NCI-H146 treated with DMSO at 0.1 percent for 48 hours (cell line): ENCODE data around the gene APOBEC3B.
"Not testable (repeated sequence)": the region's sequence is repeated elsewhere in the genome, so short reads cannot be mapped to it uniquely, and the experiment has no call there.

ENCODE experiments used
- DNase-seq: peaks from one replicate; lab custom pipeline; 2025; ENCODE audit not compliant: unreplicated experiment; lab: John Stamatoyannopoulos, UW

Gene APOBEC3B

DNA sequence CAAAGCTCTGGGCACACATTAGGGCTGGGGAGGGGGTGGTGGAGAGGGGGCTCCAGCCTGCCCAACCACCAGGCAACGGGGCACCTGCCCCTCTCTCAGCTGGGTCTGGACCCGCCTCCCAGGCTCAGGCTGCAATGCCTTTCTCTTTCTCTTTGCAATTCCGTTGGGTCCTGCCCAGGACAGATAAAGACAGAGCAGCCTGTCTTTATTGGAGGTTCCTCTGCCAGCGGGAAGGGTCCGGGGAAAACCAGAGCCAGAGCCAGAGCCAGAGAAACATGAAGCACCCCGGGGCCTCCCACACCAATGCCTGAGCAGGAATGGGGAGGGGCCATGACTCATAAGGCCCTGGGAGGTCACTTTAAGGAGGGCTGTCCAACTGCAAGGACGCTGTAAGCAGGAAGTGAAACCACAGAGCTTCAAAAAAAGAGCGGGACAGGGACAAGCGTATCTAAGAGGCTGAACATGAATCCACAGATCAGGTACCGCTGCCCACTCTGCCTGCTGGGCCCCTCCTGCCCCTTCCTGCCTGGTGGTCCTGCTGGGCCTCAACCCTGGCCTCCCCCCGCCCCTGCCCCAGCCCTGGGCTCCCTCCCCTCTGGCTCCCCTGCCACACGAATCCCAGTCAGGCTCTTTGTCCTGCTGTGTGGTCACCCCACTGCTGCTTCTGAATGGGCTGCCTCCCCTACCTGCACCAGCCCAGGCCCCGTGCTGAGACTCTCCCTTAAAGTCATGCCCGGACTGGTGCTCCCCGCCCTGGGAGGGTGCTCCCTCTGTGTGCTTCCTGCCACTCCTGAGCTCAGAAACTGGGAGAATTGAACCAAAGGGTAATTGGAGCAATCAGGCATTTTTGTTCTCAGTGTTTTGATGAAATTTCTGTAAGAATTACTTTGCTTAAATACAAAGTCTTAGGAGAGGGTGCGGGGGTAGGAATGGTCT is at the start of gene APOBEC3B:
APOBEC3B (plus strand) TSS at position 356 of the 936 bp plus-strand sequence; CDS start at position 463, 107 bp downstream.
- DNase-seq: peak; percentile 28

DNA sequence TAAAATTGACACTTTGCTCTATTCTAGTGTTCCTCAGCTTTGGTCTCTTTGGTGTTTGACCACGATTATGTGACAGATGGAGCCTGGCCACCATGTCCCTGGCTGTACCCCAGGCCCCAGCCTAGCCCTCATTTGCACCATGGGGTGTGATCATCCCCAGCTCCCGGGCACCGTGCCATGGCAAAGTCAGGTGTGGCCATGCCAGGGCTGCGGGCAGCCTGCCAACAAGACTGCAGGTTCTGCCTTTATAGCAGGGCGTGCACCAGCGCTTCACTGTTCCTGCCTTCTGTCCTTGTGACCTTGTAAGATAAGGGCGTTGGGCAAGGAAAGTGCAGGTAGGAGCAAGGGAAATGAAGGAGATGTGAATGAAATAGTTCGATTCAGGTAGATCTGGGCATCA is 47.1 kb upstream of the APOBEC3B start:
- DNase-seq: peak; percentile 8

DNA sequence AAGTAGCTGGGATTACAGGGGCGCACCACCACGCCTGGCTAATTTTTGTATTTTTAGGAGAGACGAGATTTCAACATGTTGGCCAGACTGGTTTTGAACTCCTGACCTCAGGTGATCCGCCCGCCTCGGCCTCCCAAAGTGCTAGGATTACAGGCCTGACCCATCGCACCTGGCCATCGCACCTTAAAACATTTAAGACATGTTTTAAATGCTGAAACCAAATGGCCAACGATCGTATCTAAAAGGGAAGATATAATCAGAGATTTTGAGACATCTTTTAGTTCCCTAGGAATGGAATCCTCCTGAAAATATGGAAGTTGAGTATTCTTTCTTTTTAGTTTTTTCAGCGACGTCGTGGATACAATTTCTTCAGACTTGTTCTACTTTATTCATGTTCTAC is 46.5 kb upstream of the APOBEC3B start:
- DNase-seq: no peak

DNA sequence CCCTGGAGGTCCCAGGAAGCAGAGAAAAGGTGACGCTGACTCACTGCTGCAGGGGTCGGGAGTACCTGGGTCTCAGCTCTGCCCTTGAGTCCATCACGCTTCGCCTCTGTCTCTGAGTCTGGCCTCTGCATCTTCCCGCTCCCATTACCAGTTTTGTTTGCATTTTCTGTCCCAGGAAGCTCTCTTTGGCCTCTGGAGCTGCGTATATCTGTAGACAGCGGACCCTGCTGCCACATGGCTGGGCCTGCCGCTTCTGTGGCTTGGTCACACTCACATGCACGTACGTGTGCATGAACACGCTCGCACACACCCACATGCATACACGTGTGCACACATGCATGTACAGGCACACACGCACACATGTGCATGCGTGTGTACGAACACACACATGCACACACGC is 45.6 kb upstream of the APOBEC3B start:
- no peak for DNase-seq

DNA sequence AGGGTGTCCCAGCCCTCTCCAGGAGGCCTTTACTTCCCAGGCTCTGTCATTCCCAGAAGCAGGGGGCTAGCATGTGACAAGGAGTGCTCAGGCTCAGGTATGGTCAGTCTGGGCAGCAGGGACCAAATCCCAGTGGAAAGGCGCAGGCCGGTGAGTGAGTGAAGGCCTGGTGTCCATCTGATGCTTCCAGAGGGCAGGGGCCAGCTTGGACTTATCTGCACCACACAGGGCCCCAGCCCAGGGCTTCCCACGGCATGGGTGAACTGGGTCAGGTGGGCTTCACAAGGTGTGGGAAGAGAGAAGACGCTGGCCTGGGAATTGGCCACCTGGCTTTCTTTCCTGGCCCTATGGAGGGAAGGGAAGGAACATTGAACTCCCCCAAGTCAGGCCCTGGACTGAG is 45.1 kb upstream of the APOBEC3B start:
- DNase-seq: no peak

DNA sequence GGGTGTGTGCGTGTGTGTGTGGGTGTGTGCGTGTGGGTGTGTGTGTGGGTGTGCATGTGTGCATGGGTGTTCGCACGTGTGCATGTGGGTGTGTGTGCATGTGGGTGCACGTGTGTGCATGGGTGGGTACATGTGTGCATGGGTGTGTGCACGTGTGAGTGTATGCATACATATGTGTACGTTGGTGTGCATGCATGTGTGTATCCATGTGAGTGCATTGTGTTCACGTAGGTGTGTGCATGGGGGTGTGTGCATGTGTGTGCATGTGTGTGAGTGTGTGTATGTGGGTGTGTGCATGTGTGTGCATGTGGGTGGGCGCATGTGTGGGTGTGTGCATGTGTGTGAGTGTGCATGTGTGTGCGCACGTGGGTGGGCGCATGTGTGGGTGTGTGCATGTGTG is 44.6 kb upstream of the APOBEC3B start:
- DNase-seq: no peak

DNA sequence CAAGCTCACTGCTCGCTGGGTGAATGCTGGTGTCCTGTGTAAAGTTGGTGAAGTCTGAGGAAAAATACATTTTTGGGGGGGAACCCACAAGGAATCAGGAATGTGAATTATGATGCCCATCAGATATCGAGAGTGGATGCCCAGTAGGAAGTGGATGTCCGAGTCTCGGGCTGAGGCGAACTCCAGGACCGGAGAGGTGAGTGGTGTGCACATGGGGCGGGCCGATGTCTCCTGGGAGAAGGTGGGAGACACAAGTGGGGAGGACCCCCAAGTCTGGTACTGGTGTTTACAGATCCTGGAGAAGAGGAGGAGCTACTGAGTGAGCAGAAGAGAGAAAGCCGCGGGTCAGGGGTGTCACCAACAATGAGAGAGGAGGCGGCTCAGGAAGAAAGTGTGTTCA is 43.9 kb upstream of the APOBEC3B start:
- no peak for DNase-seq

DNA sequence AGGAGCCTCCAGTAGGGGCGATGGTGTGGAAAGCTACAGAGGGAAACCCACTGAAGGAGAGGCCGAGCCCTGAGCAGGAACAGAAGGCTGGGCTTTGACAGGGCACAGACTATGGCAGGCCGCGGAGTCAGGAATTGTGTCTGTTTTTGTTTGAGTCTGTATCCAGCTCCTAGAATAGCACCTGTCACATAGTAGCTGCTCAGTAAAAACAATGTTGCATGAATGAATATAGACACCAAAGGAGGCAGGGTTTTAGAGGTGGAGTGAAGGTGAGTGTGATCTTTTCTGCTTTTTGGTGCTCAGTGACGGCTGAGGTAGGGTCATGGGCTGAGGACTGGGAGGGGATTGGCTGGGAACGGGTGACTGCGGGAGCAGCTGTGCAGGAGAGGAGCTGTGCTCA is 43.2 kb upstream of the APOBEC3B start:
- DNase-seq: no peak

DNA sequence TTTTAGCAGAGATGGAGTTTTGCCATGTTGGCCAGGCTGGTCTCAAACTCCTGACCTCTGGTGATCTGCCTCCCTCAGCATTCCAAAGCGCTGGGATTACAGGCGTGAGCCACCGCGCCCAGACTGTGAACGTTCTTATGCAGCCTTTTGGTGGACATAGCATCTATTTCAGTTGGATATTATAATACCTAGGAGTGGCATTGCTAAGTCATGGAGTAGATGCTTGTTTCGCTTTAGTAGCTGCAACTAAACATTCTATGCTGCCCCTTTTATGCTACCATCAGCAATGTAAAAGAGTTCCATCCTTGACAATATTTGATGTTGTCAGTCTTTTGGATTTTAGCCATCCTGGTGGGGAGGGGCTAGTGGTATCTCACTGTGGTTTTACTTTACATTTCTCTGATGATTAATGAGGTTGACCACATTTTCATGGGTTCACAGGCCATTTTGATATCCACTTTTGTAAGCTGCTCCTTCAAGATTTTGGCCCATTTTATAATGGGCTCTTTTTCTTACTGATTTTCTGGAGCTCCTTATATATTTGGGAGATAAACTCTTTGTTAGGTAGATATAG is 41.2 kb upstream of the APOBEC3B start:
- no peak for DNase-seq

DNA sequence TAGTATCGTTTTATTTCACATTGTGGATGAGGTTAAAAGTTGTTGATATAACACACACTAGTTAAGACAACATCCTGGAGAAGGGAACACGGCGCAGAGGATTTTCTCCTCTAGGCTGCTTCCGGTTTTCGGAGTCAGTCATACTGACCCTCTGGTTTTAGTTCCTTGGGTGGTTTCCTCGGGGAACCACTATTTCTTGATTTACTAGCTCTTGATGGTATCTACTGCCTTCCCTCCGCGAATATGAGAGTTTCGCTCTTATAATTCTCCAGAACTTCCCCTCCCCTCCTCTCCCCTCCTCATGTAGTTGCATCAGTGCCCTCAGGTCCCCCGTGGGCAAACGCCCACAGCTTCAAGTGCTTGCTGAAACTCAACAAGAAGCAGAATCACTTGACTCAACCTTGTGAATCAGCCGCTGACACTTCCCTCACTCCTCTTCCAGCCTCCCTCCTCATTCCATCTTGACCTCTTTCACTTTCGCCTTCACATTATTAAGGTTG is 40.6 kb upstream of the APOBEC3B start:
- DNase-seq: no peak

DNA sequence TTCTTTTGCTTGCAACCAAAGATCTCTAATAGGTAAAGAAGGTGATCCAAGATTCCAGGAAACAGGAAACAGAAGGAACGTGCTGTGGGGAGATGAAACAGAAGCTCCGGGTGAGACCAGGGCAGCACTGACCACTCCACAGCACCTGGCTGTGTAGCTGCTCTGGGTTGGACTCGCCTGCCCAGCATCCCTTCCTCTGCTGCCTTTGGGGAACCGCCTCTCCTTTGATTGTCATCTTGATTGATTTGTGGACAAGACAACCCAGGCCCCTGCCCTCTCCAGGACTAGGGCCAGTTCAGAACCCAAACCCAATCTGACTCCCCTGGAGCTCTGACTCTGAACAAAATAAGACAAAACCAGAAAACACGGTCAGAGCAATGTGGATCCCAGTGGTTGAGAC is 39.4 kb upstream of the APOBEC3B start:
- no peak for DNase-seq

DNA sequence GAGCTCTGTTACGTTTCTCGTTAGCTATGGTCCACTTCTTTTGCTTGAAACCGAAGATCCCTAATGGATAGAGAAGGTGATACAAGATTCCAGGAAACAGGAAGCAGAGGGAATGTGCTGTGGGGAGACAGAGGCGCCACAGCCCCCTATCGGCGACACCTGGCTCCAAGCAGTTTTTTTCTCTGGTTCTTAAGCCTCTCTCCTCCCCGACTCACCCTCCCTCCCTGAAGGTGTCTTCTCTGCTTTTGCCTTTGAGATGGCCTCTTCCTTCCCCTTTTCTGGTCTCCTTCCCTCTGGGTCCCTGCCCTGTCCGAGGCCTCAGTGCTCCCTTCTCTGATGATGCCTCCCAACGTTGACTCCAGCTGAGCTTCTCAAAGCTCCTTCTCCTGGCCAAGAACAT is 38.9 kb upstream of the APOBEC3B start:
- no peak for DNase-seq

DNA sequence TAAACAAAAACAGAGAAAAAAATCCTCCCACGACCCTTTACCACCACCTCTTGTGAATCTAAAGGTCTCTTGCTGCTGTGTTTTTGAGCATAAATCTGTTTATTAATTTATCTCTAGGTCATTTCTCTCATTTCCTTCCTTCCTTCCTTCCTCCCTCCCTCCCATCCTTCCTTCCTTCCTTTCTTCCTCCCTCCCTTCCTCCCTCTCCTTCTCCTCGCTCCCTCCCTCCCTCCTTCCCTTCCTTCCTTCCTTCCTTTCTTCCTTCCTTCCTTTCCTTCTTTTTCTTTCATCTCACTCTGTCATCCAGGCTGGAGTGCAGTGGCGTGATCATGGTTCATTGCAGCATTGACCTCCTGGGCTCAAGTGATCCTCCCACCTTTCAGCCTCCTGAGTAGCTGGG is 38.3 kb upstream of the APOBEC3B start:
- DNase-seq: no peak

DNA sequence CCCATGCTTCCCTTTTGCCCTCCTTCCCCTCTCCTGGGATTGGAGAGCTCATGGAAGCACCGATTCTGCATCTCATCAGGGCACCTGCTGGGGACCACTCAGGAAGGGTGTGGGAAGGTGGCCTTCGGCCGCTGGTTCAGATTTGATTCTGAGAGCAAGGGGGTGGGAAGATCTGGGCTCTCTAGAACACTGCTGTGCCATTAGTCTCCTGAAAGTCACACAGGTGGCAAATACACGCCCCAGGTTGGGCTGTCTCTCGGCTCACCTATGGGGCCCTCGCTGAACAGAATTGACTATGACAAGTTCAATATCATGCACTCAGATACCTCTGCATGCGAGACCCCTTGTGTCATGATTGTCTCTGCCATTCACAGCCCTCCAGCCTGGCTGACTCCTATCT is 37.5 kb upstream of the APOBEC3B start:
- no peak for DNase-seq

DNA sequence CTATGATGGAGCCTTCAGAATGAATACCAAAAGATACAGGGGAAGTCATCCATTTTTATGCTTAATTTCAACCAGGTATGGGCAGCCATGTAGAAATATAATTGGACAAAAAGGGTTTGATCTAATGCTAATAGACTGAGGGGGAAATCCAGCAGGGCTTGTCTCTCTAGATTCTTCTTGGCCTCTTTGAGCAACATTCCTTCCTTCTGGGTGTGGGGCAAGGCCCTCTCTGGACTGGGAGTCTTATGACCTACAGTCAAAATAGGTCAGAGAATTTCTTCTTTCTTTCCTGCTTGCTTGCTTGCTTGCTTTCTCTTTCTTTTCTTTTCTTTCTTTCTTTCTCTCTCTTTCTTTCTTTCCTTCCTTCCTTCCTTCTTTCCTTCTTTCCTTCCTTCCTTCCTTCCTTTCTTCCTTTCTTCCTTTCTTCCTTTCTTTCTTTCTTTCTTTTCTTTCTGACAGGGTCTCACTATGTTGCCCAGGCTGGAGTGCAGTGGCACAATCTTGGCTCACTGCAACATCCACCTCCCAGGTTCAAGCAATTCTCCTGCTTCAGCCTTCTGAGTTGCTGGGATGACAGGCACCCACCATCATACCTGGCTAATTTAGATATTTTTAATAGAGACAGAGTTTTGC is 36.3 kb upstream of the APOBEC3B start:
- not testable (repeated sequence) for DNase-seq

DNA sequence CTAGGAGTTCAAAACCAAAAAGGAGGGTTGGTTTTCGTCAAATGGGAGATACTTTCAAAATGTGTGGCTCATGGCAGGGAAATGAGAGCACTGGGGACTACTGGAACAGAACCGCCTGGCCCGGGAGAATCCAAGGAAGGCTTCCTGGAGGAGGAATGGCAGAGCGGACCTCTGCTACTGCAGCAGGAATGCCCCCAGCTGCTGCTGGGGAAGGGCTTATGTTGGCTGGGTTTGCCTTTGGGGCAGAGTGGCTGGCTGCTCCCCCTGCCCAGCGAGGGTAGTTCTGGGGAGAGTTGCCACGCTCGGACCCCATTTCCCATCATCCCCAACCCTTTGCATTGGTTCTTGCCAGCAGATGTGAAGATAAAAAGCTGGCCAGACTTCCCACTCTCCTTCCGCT is 35.4 kb upstream of the APOBEC3B start:
- no peak for DNase-seq

DNA sequence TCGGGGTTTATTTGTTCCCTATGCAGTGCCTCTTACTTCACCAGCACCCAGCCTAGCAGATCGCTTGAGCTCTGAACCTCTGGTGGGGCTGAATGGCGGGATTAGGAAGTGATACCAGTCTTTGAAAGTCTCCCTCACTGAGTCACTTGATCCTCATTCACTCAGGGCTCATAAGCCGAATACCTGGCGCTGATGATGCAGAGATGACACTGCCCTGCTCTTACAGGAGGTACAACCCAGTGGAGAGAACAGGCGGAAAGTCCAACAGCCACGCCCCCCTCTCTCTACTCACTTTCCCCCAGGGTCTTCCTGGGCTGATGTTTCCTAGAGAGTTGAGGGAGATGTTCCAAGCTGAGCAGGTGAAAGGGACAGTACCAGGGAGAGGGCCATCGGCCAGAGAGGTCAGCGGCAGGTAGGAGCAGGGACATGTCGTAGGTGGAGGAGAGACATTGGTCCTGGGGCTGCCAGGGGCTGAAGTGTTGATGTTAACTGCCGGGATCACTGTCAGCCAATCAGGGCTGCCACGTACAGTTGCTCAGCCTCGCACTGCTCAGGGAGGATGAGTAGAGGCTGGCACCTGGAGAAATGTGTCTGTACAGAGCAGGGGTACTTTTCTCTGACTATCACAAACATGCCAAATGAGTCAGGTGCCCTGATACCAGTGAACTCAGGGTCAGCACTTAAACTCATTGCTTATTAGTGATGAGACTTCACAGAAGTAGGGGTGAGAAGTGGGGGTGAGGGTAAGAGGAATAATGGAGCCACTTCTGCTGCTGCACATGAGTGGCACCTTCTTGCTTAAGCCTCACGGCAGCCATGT is 34.6 kb upstream of the APOBEC3B start:
- DNase-seq: no peak

DNA sequence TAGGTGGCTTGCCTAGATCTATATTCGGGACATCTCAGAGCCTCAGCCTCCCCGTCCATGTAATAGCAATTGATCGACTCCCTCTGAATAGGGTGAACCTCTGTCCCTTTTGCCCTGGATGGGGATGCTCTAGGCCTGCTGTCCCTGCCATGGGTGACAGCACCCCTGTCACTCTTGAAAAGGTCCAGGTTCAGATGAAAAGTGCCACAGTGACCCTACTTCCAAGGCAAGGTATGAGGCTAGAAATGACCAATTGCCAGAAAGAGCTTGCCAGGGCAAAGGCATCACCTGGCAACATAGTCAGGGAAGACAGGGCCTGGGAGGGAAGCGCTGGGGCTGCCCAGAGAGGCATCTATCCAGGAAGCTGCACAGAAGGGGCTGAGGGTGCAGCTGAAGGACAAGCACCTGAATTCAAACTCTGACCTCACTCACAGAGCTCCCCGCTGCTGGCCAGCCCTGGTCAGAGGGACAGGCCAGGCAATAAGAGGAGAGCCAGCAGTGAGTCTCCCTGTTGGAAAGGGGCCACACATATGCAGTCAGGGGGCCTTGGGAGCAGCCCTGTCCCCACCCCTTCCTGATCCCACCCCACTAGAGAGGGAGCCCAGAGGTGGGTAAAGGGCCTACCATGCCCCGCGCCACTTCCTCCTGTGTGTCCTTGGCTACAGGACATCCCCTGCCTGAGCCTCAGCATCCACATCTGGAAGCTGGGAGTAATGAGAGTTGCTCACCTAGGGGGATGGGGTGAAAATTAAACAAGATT is 33.8 kb upstream of the APOBEC3B start:
- no peak for DNase-seq

DNA sequence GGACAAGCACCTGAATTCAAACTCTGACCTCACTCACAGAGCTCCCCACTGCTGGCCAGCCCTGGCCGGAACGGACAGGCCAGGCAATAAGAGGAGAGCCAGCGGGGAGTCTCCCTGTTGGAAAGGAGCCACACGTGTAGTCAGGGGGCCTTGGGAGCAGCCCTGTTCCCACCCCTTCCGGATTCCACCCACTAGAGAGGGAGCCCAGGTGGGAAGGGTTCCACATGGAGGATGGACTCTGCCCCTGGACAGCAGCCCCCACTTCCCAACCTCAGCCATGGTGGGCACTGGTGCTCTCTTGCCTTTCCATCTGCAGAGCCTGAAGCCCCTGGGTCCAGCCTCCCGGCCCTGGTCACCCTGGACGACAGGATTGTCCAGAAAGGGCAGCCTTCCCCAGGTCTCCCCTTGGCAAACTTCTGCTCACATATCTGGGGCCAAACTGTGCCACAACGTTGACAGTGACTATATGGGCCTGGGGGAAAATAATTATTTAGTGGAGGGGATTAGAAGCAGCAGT is 32.2 kb upstream of the APOBEC3B start:
- no peak for DNase-seq
